ENCODE data around the gene DMD.

Gene DMD

GRCh38 chrX:32395878-32396277 lies 815.5 kb downstream of the DMD start:
- TF ChIP-seq CTCF (IDR thresholded peaks at IDR 0.05; ENCODE audit: control insufficient read depth, extremely low read depth, insufficient read depth) = no peak
- DNase-seq (ENCODE audit: low read depth) = no peak
- H3K4me3 ChIP-seq (ENCODE audit: low read depth, low read length) = no peak overlapping the region

- no peak for TF ChIP-seq CTCF (IDR thresholded peaks at IDR 0.05; ENCODE audit: control insufficient read depth, extremely low read depth, insufficient read depth)
- no peak for DNase-seq (ENCODE audit: low read depth)
- H3K4me3 ChIP-seq (ENCODE audit: low read depth, low read length) = no peak overlapping the region
Measured at GRCh38 chrX:32392655-32393054, 818.7 kb downstream of the DMD start.

- TF ChIP-seq CTCF (IDR thresholded peaks at IDR 0.05; ENCODE audit: control insufficient read depth, extremely low read depth, insufficient read depth) = no peak
- DNase-seq (ENCODE audit: low read depth) = peak; percentile 1
- no peak overlapping the region for H3K4me3 ChIP-seq (ENCODE audit: low read depth, low read length)
Measured at GRCh38 chrX:32370456-32371205, 840.7 kb downstream of the DMD start.

GRCh38 chrX:32293962-32294700 lies 917.2 kb downstream of the DMD start:
- no peak for TF ChIP-seq CTCF (IDR thresholded peaks at IDR 0.05; ENCODE audit: control insufficient read depth, extremely low read depth, insufficient read depth)
- H3K4me3 ChIP-seq (ENCODE audit: low read depth, low read length) = no peak overlapping the region
- no peak for DNase-seq (ENCODE audit: low read depth)

GRCh38 chrX:32289356-32289755 lies 922.0 kb downstream of the DMD start:
- DNase-seq (ENCODE audit: low read depth) = no peak
- no peak overlapping the region for H3K4me3 ChIP-seq (ENCODE audit: low read depth, low read length)
- TF ChIP-seq CTCF (IDR thresholded peaks at IDR 0.05; ENCODE audit: control insufficient read depth, extremely low read depth, insufficient read depth) = no peak

- H3K4me3 ChIP-seq (ENCODE audit: low read depth, low read length) = no peak overlapping the region
- no peak for DNase-seq (ENCODE audit: low read depth)
- TF ChIP-seq CTCF (IDR thresholded peaks at IDR 0.05; ENCODE audit: control insufficient read depth, extremely low read depth, insufficient read depth) = no peak
Measured at GRCh38 chrX:32281853-32282252, 929.5 kb downstream of the DMD start.
